H9 (cell line): Measurements from ENCODE around the gene MAOA. TPM values are rescaled to one million over a fixed set of nuclear protein-coding genes. Genes with fewer than 3 reads are reported as not detected.

ENCODE experiments used
- DNase-seq: peaks from one replicate; pipeline ENCODE4 v3.0.0-alpha.2; 2017
- H2AFZ ChIP-seq: one replicate; pipeline ENCODE4 v1.6.1; 2013; ENCODE audit warnings: mild to moderate bottlenecking, low read length, control low read depth, moderate library complexity
- H2AK5ac ChIP-seq: 2 replicates; pipeline ENCODE4 v1.6.1; 2013; ENCODE audit warnings: low read length, control low read depth, mixed read lengths; ENCODE audit not compliant: insufficient read length
- H2BK120ac ChIP-seq: one replicate; pipeline ENCODE4 v1.6.1; 2013; ENCODE audit warnings: low read depth, mild to moderate bottlenecking, low read length, control low read depth, inconsistent platforms; ENCODE audit not compliant: poor library complexity, severe bottlenecking
- H2BK12ac ChIP-seq: 2 replicates; pipeline ENCODE4 v1.6.1; 2013; ENCODE audit warnings: low read length, control low read depth, mixed read lengths, low read depth; ENCODE audit not compliant: insufficient read length
- H2BK15ac ChIP-seq: 2 replicates; pipeline ENCODE4 v1.6.1; 2013; ENCODE audit warnings: low read depth, low read length, control low read depth
- H2BK20ac ChIP-seq: one replicate; pipeline ENCODE4 v1.6.1; 2013; ENCODE audit warnings: low read depth, mild to moderate bottlenecking, low read length, control low read depth, inconsistent platforms; ENCODE audit not compliant: poor library complexity, severe bottlenecking
- H2BK5ac ChIP-seq: 2 replicates; pipeline ENCODE4 v1.6.1; 2013; ENCODE audit warnings: low read length, control low read depth, mixed read lengths; ENCODE audit not compliant: insufficient read length
- H3K14ac ChIP-seq: 2 replicates; pipeline ENCODE4 v1.6.1; 2013; ENCODE audit warnings: low read length, control low read depth; ENCODE audit not compliant: insufficient read depth
- H3K18ac ChIP-seq: 2 replicates; pipeline ENCODE4 v1.6.1; 2013; ENCODE audit warnings: low read depth, mild to moderate bottlenecking, mixed read lengths, low read length, control low read depth; ENCODE audit not compliant: insufficient read length
- H3K23ac ChIP-seq: 2 replicates; pipeline ENCODE4 v1.6.1; 2013; ENCODE audit warnings: low read length, control low read depth, mixed read lengths, low read depth; ENCODE audit not compliant: insufficient read length
- H3K23me2 ChIP-seq: 2 replicates; pipeline ENCODE4 v1.6.1; 2013; ENCODE audit warnings: low read depth, mild to moderate bottlenecking, mixed read lengths, low read length, control low read depth; ENCODE audit not compliant: insufficient read length, poor library complexity, severe bottlenecking
- H3K27ac ChIP-seq: 2 replicates; pipeline ENCODE4 v1.5.1; 2013; ENCODE audit warnings: low read length, control low read depth, mixed read lengths, low read depth; ENCODE audit not compliant: insufficient read length
- H3K27me3 ChIP-seq: 2 replicates; pipeline ENCODE4 v1.6.1; 2013; ENCODE audit warnings: low read length, control low read depth, inconsistent platforms; ENCODE audit not compliant: insufficient read depth
- H3K4ac ChIP-seq: 2 replicates; pipeline ENCODE4 v1.6.1; 2013; ENCODE audit warnings: low read depth, mild to moderate bottlenecking, control low read depth, inconsistent platforms, low read length, moderate library complexity
- H3K4me1 ChIP-seq: 2 replicates; pipeline ENCODE4 v1.6.1; 2013; ENCODE audit warnings: low read length, control low read depth, inconsistent platforms; ENCODE audit not compliant: insufficient read depth
- H3K4me2 ChIP-seq: 2 replicates; pipeline ENCODE4 v1.6.1; 2013; ENCODE audit warnings: low read length, control low read depth, mixed read lengths; ENCODE audit not compliant: insufficient read length, insufficient read depth
- H3K56ac ChIP-seq: 2 replicates; pipeline ENCODE4 v1.6.1; 2013; ENCODE audit warnings: low read depth, mild to moderate bottlenecking, mixed read lengths, low read length, control low read depth; ENCODE audit not compliant: insufficient read length
- H3K79me1 ChIP-seq: 2 replicates; pipeline ENCODE4 v1.6.1; 2013; ENCODE audit warnings: low read depth, mild to moderate bottlenecking, moderate library complexity, low read length, control low read depth, inconsistent platforms; ENCODE audit not compliant: insufficient read depth, poor library complexity, severe bottlenecking
- H3K79me2 ChIP-seq: 2 replicates; pipeline ENCODE4 v1.6.1; 2013; ENCODE audit warnings: low read length, control low read depth, inconsistent platforms; ENCODE audit not compliant: insufficient read depth
- H3K9ac ChIP-seq: 2 replicates; pipeline ENCODE4 v1.6.1; 2013; ENCODE audit warnings: low read length, control low read depth, mixed read lengths; ENCODE audit not compliant: insufficient read length; ENCODE audit errors: extremely low read depth
- H3K9me3 ChIP-seq: one replicate; pipeline ENCODE4 v1.6.1; 2013; ENCODE audit warnings: low read depth, low read length, inconsistent platforms; ENCODE audit not compliant: control insufficient read depth
- H3T11ph ChIP-seq: one replicate; pipeline ENCODE4 v1.6.1; 2013; ENCODE audit warnings: mild to moderate bottlenecking, low read length, control low read depth, inconsistent platforms
- H4K20me1 ChIP-seq: one replicate; pipeline ENCODE4 v1.6.1; 2013; ENCODE audit not compliant: control insufficient read depth, insufficient read length, insufficient read depth
- H4K5ac ChIP-seq: 2 replicates; pipeline ENCODE4 v1.6.1; 2013; ENCODE audit warnings: low read depth, mild to moderate bottlenecking, mixed read lengths, low read length, control low read depth; ENCODE audit not compliant: insufficient read length
- H4K8ac ChIP-seq: replicated peaks from 2 replicates; pipeline ENCODE4 v1.6.1; 2013; ENCODE audit warnings: low read length, control low read depth, mixed read lengths, low read depth; ENCODE audit not compliant: insufficient read length
- H4K91ac ChIP-seq: 2 replicates; pipeline ENCODE4 v1.6.1; 2013; ENCODE audit warnings: low read depth, mild to moderate bottlenecking, moderate library complexity, mixed read lengths, low read length, control low read depth; ENCODE audit not compliant: insufficient read length
- H3K27ac Mint-ChIP-seq, 3 experiments: 2 replicates in 2 of 3; 3 replicates in 1 of 3; pipeline ENCODE4 v1.8.0; 2020 to 2021; ENCODE audit warnings: mixed read lengths in 3 of 3, mild to moderate bottlenecking in 1 of 3, moderate library complexity in 1 of 3
- H3K27me3 Mint-ChIP-seq: 2 replicates; pipeline ENCODE4 v1.8.0; 2021; ENCODE audit warnings: low read depth, mild to moderate bottlenecking, moderate library complexity, mixed read lengths
- H3K36me3 Mint-ChIP-seq, 3 experiments: 2 replicates in 2 of 3; 3 replicates in 1 of 3; pipeline ENCODE4 v1.8.0; 2020 to 2021; ENCODE audit warnings: low read depth in 3 of 3, mixed read lengths in 3 of 3; ENCODE audit not compliant: insufficient read depth in 1 of 3
- H3K4me1 Mint-ChIP-seq, 2 experiments: 2 replicates each; pipeline ENCODE4 v1.8.0; 2020; ENCODE audit warnings: mixed read lengths in 2 of 2
- H3K4me3 Mint-ChIP-seq, 2 experiments: 2 replicates in 1 of 2; 3 replicates in 1 of 2; pipeline ENCODE4 v1.8.0; 2020 to 2021; ENCODE audit warnings: mild to moderate bottlenecking in 2 of 2, mixed read lengths in 2 of 2, moderate library complexity in 1 of 2
- H3K9me3 Mint-ChIP-seq, 2 experiments: 2 replicates in 1 of 2; 3 replicates in 1 of 2; pipeline ENCODE4 v1.8.0; 2020; ENCODE audit warnings: mild to moderate bottlenecking in 2 of 2, mixed read lengths in 2 of 2, moderate library complexity in 1 of 2
- CTCF ChIP-seq: fragments of 200-600 bp; sonication (generic); conservative IDR thresholded peaks from 3 replicates; pipeline ENCODE4 v1.8.0; 2021; ENCODE audit warnings: antibody characterized with exemption, mild to moderate bottlenecking
- WGBS: extraction: QIAGEN DNeasy Blood & Tissue Kit; methylation state at CpG from one replicate; pipeline ENCODE4 v1.1.7; 2013; ENCODE audit warnings: missing lambda C conversion rate, low lambda C conversion rate, mixed read lengths; ENCODE audit not compliant: insufficient read length; ENCODE audit errors: extremely low coverage; 5-methylcytosine and 5-hydroxymethylcytosine counted together
- total RNA-seq: library from RNA; stranded (reverse); gene quantifications from 2 replicates; pipeline ENCODE4 v1.2.1, GENCODE V29; 2021

The MAOA gene
- total RNA-seq, 1 experiment from 2014 or later, result 0.28 TPM

GRCh38 chrX:43728966-43729365 lies 72.9 kb downstream of the MAOA start:
- no peak for DNase-seq
- no peak overlapping the region for H3K18ac ChIP-seq
- no peaks in the 10 kb centered on the region for H3K23me2 ChIP-seq
- no peak overlapping the region for H3K27ac ChIP-seq
- no peaks in the 10 kb centered on the region for H3K79me2 ChIP-seq
- no peaks in the 10 kb centered on the region for H3K27me3 ChIP-seq
- no peak overlapping the region for H4K5ac ChIP-seq
- H3K4me1 ChIP-seq, result no peaks in the 10 kb centered on the region
- no peaks in the 10 kb centered on the region for H4K20me1 ChIP-seq
- H2BK12ac ChIP-seq, result no peak overlapping the region
- H2BK120ac ChIP-seq, result no peak overlapping the region
- no peaks in the 10 kb centered on the region for H3K79me1 ChIP-seq
- Mint-ChIP-seq H3K9me3 (peaks cover 66 to 74% of the 10 kb centered on the region in 2 experiments), H3K4me3 (no peak overlapping the region), H3K27me3 (peaks cover 32% of the 10 kb centered on the region), H3K27ac (no peak overlapping the region), H3K36me3 (peaks cover 0 to 7% (median 3%) of the 10 kb centered on the region in 3 experiments; a peak in 5 of 7 replicates), H3K4me1 (no peaks in the 10 kb centered on the region)
- H4K8ac ChIP-seq, result no peak overlapping the region
- no peak overlapping the region for H4K91ac ChIP-seq
- no peak overlapping the region for H3K56ac ChIP-seq
- WGBS, result no CpG with 5 or more reads among the region's 1 CpG
- H2AFZ ChIP-seq, result no peak overlapping the region
- no peak overlapping the region for H3K4me2 ChIP-seq
- H3K23ac ChIP-seq, result no peak overlapping the region
- no peak overlapping the region for H3K9ac ChIP-seq
- no peak overlapping the region for H2BK5ac ChIP-seq
- H2BK20ac ChIP-seq, result no peak overlapping the region
- no peak overlapping the region for H2BK15ac ChIP-seq
- no peak overlapping the region for H3K4ac ChIP-seq
- no peak overlapping the region for H3K14ac ChIP-seq
- H3T11ph ChIP-seq, result no peak overlapping the region
- H2AK5ac ChIP-seq, result no peak overlapping the region
- H3K9me3 ChIP-seq, result no peaks in the 10 kb centered on the region
- TF ChIP-seq CTCF, result no peak
